Measurements from ENCODE around the gene SLC25A11.

DNA sequence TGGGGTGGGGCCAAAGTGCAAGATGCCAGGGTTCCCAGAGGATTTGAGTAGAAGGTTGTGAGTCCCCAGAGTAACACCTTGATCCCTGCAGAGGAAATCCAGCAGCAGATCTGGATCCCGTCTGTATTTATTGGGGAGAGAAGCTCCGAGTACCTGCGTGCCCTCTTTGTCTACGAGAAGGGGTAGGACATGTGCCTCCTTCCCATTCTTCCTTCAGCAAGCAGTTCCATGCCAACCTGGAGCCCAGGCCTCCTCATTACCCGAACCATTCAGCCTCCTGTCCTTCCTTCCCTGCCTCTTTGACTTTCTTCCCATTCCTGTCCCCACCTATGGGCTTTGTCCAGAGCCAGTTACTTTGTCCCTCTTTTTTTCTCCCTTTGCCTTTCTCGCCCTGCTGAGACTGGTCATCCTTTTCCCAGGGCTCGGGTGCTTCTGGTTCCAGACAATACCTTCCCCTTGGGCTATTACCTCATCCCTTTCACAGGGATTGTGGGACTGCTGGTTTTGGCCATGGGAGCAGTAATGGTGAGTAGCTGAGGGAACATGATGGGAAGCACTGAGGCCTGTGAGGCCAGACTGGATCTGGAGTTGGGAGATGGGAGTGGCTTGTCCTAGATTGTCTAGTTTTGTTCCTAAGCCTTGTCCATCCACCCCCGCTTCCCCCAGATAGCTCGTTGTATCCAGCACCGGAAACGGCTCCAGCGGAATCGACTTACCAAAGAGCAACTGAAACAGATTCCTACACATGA, 3.1 kb upstream of the SLC25A11 start:
- TF ChIP-seq CTCF (IDR thresholded peaks at IDR 0.05) (no peak), POLR2AphosphoS5 (IDR thresholded peaks at IDR 0.05) (no peak)

Data from gastroesophageal sphincter (tissue), 3 donors.